GM12872 (cell line): ENCODE data around the gene CNTNAP2.

Experiments
- TF ChIP-seq, protein P1 (sequence below): IDR thresholded peaks from 3 replicates; pipeline ENCODE4 v1.5.1; 2011; ENCODE audit warnings: low read depth, mild to moderate bottlenecking, low read length, moderate library complexity; ENCODE audit not compliant: insufficient read depth

Gene CNTNAP2

DNA sequence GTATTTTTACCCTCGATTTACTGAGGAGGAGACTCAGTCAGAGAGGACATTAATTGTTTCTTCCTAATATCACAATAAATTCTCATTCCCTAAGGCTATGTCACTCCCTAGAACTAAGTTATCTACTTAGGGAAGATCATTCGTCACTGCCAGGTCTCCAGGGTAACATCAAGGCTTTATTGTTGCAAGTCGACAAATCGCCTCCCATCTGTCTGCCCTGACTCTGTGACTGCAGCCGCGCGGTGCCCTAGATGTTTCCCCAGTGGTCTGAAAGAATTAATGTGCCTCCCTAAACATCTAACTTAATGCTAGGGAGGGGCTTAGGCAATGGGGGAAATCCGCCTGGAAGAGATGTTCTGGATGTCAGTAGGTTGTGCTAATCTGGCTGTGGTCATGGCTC lies 1915.2 kb downstream of the CNTNAP2 start:
- TF ChIP-seq, protein P1, sequence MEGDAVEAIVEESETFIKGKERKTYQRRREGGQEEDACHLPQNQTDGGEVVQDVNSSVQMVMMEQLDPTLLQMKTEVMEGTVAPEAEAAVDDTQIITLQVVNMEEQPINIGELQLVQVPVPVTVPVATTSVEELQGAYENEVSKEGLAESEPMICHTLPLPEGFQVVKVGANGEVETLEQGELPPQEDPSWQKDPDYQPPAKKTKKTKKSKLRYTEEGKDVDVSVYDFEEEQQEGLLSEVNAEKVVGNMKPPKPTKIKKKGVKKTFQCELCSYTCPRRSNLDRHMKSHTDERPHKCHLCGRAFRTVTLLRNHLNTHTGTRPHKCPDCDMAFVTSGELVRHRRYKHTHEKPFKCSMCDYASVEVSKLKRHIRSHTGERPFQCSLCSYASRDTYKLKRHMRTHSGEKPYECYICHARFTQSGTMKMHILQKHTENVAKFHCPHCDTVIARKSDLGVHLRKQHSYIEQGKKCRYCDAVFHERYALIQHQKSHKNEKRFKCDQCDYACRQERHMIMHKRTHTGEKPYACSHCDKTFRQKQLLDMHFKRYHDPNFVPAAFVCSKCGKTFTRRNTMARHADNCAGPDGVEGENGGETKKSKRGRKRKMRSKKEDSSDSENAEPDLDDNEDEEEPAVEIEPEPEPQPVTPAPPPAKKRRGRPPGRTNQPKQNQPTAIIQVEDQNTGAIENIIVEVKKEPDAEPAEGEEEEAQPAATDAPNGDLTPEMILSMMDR: no peak

DNA sequence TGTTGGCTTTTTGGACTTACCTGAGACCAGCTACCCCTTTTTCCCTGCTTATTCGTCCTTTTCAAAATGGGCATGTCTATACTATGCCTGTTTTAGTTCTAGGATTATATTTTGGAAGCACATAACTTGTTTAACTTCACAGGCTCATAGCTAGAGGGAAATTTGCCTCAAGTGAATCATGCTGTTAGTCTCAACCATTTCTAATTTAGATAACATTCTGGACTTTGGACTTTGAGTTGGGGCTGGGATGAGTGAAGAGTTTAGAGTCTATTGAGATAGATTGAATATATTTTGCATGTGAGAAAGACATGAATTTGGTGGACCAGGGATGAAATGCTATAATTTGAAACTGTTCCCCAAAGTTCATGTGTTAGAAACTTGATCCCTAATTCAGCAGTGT lies 1919.3 kb downstream of the CNTNAP2 start:
- TF ChIP-seq, protein P1: no peak

DNA sequence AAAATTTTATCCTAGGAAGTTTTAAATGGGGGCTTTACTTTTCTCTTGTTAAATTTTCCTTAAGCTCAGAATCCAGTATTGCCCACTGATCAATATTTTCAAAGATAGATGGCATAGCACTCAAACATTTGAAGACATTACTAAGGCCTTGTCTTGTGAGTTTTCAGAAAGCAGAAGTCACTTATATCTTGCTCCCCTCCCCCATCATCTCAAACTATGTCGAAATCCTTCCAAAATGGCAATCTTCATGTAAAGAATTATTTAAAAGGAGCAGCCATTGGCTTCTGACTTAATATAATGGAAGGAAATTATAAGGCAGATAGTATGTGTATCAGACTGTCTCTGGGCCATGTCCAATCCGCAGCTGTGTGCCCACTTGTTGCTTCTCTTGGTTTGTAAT lies 1920.4 kb downstream of the CNTNAP2 start:
- TF ChIP-seq, protein P1: no peak

DNA sequence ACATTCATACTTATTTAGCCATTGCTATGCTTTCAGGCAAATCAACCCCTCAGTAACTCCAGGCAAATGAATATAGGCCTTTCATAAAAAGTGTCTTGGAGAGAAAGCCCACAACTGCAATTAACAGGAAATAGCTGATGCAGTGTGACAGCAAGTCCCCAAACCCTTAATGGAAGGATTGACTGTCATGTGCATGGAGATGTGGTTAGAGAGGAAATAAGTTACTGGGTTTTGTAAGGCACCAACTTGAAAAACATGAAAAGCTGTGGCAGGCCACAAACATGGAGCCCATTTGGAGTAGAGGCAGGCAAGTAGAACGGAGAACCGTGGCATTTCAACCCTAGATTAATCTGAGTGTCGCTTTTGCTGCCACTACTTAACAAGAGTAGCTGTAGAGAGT lies 1924.6 kb downstream of the CNTNAP2 start:
- TF ChIP-seq, protein P1: no peak

DNA sequence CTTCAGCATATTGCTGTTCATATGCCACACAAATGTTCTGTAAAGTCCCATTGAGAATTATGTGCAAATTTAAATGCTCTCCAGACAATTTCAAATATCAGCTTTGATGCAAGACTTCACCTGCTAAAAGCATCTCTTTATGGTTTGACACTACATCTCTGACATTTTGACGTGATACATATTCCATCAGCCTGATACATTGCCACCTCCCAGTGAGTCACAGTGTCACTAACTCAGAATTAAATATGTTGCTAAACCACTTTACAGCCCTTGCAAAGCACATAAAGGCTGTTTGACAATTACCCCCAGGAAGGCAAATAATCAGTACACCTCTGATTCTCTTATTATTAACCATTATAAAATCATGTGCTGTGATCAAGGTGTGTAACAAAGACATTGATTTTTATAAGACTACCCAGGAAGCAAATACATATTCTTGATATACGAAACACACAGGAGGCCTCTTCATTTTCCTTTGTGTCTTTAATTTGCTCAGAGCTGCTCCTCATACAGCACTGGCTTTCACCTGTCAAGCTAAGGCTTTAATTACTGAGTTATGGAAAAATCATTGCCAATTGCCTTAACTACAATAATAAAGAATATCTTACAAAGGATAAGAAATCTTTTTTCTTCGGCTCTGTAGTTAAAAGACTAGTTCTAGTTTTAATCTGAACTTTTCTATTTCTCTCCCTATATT lies 1926.5 kb downstream of the CNTNAP2 start:
- TF ChIP-seq, protein P1: no peak

DNA sequence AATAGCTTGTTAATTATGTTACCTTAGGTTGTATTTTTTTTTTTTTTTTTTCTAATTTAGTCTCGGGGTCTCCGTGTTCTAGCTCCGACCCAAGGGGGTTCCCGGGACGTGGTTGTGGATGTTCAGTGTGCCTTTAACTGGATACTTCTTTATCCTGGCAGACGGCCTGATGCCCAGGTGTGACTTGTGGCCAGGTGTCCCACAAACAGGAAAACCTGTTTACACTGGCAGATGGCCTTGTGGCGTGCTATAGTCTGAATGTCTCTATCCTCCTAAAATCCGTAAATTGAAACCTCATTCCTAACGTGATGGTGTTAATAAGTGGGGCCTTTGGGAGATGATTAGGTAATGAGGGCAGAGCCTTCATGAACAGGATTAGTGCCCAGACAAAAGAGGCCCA lies 1927.6 kb downstream of the CNTNAP2 start:
- TF ChIP-seq, protein P1: no peak

DNA sequence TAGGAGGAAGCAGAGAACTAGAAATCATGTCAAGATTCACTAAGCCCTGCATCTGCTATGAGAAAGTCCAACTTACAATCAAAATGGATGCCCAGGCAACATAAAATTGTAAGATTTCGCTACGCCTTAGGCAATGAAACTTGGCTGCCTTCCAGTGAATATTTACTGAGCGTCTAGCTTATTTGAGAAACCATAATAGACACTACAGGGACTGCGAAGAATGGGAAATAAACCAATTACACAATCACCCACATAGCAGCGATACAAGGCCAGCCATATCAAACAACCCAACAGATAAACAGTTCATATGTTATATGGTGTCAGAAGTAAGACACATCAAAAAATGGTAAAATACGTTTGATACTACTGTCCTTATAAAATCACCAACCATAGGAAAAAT lies 1928.9 kb downstream of the CNTNAP2 start:
- TF ChIP-seq, protein P1: no peak

DNA sequence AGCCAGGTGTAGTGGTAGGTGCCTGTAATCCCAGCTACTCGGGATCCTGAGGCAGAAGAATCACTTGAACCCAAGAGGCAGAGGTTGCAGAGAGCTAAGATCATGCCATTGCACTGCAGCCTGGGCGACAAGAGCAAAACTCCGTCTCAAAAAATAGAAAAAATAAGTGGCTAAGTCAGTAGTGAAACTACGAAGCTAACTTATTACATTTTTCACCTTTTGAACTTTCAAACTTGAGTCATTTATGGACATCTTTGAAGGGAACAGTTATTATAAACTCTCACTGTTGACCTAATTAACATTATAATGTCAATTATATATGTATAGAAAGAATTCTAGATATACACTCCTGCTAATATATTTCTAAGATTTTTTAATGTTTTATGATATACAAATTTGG lies 1932.5 kb downstream of the CNTNAP2 start:
- TF ChIP-seq, protein P1: no peak
